HS-27A (cell line): ENCODE measurements around the gene ZDHHC14.
"Not testable (repeated sequence)": the region's sequence is repeated elsewhere in the genome, so short reads cannot be mapped to it uniquely, and the experiment has no call there.

ENCODE experiments used
- DNase-seq: peaks from one replicate; pipeline ENCODE4 v3.0.0-alpha.2; 2012; ENCODE audit warnings: low read depth, missing footprints

ZDHHC14 gene

DNA sequence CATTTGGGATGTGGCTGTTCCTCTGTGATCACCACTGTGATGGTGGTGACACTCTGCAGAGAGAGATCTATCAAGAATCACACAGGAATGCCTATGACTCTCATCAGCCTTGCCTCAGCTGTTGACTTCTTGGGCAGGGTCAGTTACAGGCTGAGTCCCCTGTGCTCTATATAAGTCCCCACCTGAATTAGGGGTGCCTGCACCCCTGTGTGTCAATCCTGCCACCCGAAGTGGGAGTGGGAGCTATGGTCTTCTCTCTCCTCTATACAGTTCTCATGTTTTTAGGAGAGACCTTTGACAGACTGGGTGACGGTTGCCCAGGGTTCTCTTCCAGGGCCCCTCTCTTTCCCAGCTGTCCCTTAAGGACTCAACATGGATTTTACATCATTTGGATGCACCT lies 173.8 kb downstream of the ZDHHC14 start:
- no peak for DNase-seq

DNA sequence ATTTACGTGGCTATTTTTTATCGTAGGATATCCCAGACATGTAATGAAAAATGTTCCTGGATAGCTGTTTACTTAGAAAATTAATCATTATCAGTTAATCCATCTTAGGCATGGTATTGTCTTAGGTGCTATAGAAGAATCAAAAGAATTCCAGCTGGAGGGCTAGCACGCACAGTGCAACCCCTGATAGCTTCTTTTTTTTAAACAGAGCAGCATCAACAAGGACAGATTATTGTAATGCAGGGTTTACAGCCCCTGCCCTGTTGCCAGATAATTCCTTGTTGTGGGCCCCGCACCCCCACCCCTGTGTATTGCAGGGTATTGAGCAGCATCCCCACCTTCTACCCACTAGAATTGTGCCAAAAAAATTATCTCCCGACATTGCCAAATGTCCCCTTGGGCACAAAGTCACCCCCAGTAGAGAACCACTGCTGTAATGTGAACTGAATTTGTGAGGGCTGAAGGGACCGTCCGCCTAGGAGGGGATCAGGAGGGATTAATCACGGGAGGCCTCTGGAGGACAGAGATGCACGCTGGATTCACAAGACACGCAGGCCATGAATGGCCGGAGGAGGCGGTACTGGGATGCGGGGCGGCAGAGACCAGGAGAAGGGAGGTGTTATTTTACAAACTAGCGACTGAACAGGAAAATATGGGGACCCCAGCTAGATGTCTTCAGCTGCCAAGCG lies 174.6 kb downstream of the ZDHHC14 start:
- no peak for DNase-seq

DNA sequence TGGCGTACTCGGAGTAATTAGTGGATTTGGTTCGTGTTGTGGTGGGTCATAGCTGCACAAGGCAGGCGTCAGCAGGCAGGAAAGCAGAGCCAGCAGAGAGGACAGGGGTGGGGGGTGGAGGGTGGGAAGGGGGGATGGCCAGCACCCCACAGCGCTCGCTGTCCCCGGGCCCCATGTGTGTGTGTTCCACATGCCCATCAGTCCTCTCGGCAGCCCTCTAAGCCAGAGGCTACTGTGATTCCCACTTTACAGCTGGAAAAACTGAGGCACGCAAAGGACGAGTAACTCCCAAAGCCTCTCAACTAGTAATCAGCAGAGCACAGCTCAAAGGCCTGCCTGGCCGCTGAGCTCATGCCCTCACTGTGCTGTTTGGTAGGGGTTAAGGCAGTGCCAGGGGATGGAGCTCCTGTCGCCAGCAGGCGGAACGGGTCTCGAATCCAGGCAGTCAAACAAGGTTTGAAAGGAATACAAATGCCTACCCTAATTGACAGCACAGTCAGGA lies 175.2 kb downstream of the ZDHHC14 start:
- no peak for DNase-seq

- no peak for DNase-seq
These were observed 175.9 kb downstream of the ZDHHC14 start for GRCh38 chr6:157556671-157557430.

DNA sequence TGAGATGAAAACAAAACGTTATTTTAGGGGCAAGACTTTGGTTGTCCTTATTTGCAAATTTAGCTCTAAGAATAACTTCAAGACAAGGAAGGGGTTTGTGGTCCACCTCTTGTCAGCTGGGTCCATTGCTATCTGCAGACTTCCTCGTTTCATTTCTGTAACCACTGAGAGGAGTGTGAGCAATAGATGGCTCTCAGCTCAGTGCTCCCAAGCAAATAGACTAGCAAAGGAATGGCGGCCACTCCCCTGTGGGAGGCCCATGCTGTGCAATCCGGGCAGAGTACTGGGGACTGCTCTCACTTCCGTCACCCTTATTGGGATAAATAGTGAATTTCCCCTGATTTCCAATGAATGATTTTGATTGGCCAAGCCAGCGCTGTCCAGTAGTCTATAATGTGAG lies 176.6 kb downstream of the ZDHHC14 start:
- DNase-seq, result no peak

DNA sequence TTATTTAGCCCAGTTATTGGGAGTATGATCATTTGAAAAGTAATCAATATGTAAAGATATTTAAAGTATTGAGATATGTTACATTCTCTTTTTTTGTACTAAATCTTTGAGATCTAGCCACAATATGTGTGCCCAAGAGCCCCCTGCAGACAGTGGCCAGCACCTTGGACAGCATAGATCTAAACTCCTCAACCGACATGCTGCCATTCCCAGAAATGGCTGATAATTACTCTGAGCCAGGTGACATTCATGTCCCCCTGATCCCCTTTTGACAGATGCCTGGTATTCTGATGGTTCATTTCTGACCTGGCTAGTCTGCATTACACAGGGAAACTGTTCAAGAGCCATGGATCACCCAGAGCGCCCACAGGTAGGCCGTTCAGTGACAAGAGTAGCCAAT lies 177.1 kb downstream of the ZDHHC14 start:
- no peak for DNase-seq

GRCh38 chr6:157558487-157559200 lies 177.7 kb downstream of the ZDHHC14 start:
- no peak for DNase-seq

DNA sequence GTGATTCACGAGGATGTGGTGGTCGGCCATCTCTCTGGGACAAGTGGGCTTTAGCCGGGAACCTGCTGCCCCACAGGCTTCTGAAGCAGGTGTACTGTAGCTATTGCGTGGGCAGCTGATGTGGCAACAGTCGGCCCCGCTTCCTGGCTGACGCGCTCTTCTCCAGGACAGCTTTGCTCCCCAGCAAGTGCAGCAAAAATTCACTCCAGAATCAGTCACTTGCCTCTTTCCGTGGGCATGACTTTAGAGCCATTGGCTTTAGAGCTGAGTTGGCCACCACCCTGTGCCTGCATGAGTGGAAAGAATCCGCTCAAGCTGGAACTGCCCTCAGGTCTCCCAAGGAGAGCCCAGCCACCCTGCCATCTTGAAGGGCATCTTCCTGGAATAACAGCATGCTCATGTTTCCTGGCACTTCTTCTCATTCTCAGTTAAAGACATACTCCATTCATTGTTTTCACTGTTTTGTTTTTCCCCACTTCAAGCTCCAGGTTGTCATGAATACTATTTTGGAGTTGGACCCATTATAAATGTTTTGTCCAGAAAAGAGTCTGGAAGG lies 178.3 kb downstream of the ZDHHC14 start:
- no peak for DNase-seq

- not testable (repeated sequence) for DNase-seq
These were observed 179.1 kb downstream of the ZDHHC14 start for GRCh38 chr6:157560063-157560462.

- no peak for DNase-seq
These were observed 179.9 kb downstream of the ZDHHC14 start for GRCh38 chr6:157560691-157561413.

GRCh38 chr6:157561414-157561790 lies 180.4 kb downstream of the ZDHHC14 start:
- DNase-seq, result no peak

GRCh38 chr6:157561929-157562810 lies 181.2 kb downstream of the ZDHHC14 start:
- DNase-seq, result no peak

GRCh38 chr6:157562997-157563396 lies 182.0 kb downstream of the ZDHHC14 start:
- DNase-seq, result no peak

DNA sequence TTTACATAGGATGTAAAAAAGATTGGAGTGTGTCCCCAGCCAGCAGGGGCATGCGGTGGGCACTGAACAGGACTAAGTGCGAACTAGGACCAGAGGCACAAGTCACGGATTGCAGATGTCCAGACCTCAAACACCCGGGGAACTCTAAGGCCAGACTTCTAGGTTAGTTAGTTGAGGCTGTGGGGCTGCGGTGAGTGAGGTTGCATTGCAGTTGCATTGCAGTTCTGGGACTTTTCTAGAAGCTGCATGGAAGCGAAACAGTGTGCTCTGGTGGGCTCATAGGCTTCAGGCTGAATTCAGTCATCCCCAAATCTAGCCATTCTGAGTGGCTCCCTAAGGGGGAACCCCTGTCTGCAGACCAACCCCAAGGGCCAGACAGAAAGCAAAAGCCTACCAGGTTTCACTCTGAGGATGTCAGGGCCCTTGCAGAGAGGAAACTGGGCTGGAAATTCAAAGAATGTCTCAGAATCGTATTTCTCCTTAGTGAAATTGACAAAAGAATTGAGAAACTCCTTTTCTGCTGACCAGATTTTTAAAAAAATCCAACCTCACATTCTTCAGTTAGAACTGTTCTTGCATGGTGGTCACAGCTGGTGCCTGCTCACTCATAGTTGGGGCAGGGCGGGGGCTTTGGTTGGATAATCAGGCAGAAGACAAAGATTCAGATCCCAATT lies 182.8 kb downstream of the ZDHHC14 start:
- no peak for DNase-seq

- DNase-seq, result no peak
These were observed 187.7 kb downstream of the ZDHHC14 start for GRCh38 chr6:157568702-157569101.

GRCh38 chr6:157569543-157569942 lies 188.6 kb downstream of the ZDHHC14 start:
- DNase-seq, result no peak

DNA sequence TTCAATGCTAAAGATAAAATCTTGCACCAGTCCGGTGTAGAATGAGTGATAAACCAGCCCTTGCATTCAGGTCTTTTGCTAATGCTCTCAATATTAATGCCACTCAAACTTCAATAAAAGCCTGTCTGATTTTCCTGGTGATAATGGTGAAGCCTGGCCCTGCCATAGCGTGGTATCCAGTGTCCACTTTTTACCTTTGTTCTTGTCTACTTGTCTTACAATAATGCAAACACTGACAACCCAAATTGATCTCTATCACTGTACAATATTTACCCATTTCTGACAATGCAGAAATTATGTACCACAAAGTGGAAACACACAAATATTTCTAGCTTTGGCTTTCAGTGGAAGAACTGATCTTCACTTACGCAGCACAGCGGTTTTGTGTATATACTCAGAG lies 189.1 kb downstream of the ZDHHC14 start:
- no peak for DNase-seq

DNA sequence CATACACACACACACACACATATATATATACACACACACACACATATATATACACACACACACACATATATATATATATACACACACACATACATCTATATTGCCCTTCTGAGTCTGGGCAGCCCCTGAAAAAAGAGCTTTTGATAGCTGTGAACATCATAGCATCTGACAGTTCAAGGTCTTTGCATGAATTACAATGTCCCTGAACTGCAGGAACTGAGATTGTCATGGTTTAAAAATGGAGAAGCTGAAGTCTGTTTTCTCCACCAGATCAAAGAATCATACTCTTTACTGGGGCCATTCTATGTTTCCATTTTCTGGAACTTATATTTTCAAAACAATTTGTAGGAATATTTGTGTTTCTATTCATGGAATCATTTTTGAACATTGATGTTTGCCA lies 189.8 kb downstream of the ZDHHC14 start:
- no peak for DNase-seq

DNA sequence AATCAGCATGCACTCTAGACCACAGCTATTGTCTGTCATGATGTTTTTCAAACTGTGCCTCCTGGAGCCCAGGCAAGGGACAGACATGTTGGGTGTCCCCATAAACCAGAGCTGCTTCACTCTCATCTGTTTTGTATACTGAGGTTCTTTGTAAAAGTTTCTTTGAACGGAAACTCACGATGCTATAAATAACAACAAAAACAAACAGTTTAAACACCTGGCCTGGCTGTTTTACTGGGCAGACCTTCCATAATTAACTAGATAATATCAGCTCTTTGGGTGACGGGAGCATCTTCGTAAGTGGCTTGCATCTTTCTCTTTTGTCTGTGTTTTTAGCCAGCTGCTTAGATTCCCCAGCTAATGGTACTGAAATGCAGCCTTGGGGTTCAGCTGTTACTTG lies 190.3 kb downstream of the ZDHHC14 start:
- DNase-seq, result no peak

DNA sequence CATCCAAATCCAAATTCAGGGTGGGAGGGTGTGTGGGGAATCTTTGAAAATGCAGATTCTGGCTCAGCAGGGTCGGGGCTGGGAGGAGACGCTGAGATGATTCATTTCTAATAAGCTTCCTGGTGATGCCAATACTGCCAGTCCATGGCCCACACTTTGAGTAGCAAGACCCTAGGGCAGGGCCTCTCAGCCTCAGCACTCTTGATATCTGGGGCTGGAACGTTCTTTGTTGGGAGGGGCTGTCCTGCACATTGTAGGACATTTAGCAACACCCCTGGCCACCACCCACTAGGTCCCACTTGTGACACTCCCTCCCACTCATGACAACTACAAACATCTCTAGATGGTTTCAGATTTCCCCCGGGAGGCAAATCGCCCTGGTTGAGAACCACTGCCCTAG lies 191.0 kb downstream of the ZDHHC14 start:
- no peak for DNase-seq
